NCI-H2196 treated with DMSO at 0.1 percent for 48 hours (cell line): ENCODE measurements around the gene RNF220.

Source experiments
- DNase-seq: peaks from one replicate; lab custom pipeline; 2025; ENCODE audit not compliant: unreplicated experiment; lab: John Stamatoyannopoulos, UW

RNF220 gene

GRCh38 chr1:44406737-44407429, 1.8 kb downstream of the RNF220 start:
- no peak for DNase-seq

- no peak for DNase-seq
These were observed 2.6 kb downstream of the RNF220 start for GRCh38 chr1:44407430-44408211.

- DNase-seq = no peak
These were observed 3.1 kb downstream of the RNF220 start for GRCh38 chr1:44408212-44408582.

GRCh38 chr1:44408632-44409602, 3.9 kb downstream of the RNF220 start:
- no peak for DNase-seq

GRCh38 chr1:44409757-44410156, 4.7 kb downstream of the RNF220 start:
- DNase-seq = no peak

GRCh38 chr1:44411861-44412260, 6.8 kb downstream of the RNF220 start:
- no peak for DNase-seq

- DNase-seq = no peak
These were observed 7.5 kb downstream of the RNF220 start for GRCh38 chr1:44412601-44413000.

GRCh38 chr1:44413740-44414139, 8.7 kb downstream of the RNF220 start:
- no peak for DNase-seq

GRCh38 chr1:44415013-44415412, 10.0 kb downstream of the RNF220 start:
- no peak for DNase-seq

- DNase-seq = no peak
These were observed 11.4 kb downstream of the RNF220 start for GRCh38 chr1:44416408-44416807.

GRCh38 chr1:44417351-44418021, 12.4 kb downstream of the RNF220 start:
- DNase-seq = no peak

GRCh38 chr1:44418022-44418673, 13.1 kb downstream of the RNF220 start:
- no peak for DNase-seq

GRCh38 chr1:44419901-44420300, 14.8 kb downstream of the RNF220 start:
- no peak for DNase-seq

- DNase-seq = no peak
These were observed 15.5 kb downstream of the RNF220 start for GRCh38 chr1:44420535-44420934.

GRCh38 chr1:44421446-44421884, 16.4 kb downstream of the RNF220 start:
- DNase-seq = no peak

- DNase-seq = no peak
These were observed 17.1 kb downstream of the RNF220 start for GRCh38 chr1:44422161-44422560.

GRCh38 chr1:44423591-44424537, 18.8 kb downstream of the RNF220 start:
- DNase-seq = peak; percentile 10

GRCh38 chr1:44424747-44425146, 19.7 kb downstream of the RNF220 start:
- no peak for DNase-seq
